ENCODE results near the gene TXNRD1.
A peak's percentile ranks its signal among the peaks of the same experiment; 100 is the strongest.

The TXNRD1 gene

DNA sequence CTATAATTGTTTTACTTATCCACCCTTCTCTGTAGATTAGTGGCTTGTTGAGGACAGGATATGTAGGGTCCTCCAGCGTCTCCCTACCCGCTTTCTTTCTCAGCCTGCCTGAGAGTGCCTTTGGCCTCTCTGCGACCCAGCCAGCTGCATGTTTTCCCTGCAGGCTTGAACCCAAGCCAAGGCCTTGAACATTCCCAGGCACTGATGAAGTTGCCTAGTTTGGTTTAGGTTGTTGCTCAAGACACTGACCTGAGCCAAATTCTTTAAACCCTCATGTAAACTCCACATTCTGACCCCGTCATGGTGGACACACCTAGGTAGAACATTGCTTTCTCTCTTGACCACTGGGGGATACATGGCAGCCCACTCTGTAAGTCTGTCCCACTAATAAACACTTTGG is 33.4 kb upstream of the TXNRD1 start:
- DNase-seq (ENCODE audit: low read depth): peak; percentile 98
- TF ChIP-seq, protein P1, sequence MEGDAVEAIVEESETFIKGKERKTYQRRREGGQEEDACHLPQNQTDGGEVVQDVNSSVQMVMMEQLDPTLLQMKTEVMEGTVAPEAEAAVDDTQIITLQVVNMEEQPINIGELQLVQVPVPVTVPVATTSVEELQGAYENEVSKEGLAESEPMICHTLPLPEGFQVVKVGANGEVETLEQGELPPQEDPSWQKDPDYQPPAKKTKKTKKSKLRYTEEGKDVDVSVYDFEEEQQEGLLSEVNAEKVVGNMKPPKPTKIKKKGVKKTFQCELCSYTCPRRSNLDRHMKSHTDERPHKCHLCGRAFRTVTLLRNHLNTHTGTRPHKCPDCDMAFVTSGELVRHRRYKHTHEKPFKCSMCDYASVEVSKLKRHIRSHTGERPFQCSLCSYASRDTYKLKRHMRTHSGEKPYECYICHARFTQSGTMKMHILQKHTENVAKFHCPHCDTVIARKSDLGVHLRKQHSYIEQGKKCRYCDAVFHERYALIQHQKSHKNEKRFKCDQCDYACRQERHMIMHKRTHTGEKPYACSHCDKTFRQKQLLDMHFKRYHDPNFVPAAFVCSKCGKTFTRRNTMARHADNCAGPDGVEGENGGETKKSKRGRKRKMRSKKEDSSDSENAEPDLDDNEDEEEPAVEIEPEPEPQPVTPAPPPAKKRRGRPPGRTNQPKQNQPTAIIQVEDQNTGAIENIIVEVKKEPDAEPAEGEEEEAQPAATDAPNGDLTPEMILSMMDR (conservative IDR thresholded peaks at IDR 0.05; ENCODE audit: low read depth, low read length): peak; percentile 15
- H3K4me3 ChIP-seq (ENCODE audit: low read depth, low read length): no peak overlapping the region

DNA sequence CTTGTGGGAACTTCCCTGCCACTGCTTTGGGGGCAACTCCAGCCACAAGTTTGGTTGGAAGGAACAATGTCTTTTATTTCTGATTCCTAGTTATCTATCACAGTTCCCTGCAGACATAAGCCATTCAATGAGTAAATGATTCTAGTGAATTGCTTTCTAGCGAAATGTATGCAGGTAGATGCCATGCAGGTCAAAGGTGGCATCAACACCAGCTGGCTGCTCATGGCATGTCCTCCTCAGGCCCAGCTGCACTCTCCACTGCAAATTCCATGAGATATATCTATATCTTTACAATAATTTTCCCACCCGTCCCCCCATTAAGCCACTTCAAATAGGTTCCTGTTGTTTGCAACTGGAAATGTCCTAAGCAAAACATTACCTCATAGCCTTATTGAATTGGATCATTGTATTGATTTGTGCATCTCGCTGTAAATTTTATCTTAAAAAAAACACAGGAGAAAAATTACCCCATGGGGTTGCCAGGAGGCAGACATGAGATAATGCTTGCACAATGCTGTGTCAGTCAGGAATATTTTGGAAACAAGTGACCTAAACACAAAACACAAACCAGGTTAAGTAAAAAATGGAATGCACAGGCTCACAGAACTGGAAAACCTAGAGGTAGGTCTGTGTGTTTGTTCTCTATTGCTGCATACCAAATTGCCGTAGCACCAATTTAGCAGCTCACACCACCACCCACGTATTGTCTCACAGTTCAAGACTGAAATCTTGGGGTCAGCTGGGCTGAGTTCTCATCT is 32.8 kb upstream of the TXNRD1 start:
- peak; percentile 65 for DNase-seq (ENCODE audit: low read depth)
- TF ChIP-seq, protein P1 (conservative IDR thresholded peaks at IDR 0.05; ENCODE audit: low read depth, low read length): no peak
- H3K4me3 ChIP-seq (ENCODE audit: low read depth, low read length): no peak overlapping the region

DNA sequence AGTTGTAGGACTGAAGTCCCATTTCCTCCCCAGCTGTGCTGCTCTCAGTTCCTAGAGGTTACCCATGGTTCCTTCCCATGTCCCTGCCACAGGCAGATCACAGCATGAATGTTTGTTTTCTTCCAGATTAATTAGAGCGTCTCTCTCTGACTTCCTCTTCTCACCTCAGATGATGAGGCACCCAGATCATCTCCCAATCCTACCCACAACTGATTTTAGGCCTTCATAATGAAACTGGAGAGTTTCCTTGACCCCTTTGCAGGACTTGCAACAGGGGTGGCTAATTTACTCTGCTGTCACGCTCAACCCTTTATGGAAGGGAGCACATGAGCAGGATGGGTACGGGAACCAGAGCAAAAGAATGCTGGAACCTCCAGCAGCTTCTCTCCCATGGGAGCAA is 32.1 kb upstream of the TXNRD1 start:
- no peak overlapping the region for H3K4me3 ChIP-seq (ENCODE audit: low read depth, low read length)
- no peak for DNase-seq (ENCODE audit: low read depth)
- TF ChIP-seq, protein P1 (conservative IDR thresholded peaks at IDR 0.05; ENCODE audit: low read depth, low read length): no peak

DNA sequence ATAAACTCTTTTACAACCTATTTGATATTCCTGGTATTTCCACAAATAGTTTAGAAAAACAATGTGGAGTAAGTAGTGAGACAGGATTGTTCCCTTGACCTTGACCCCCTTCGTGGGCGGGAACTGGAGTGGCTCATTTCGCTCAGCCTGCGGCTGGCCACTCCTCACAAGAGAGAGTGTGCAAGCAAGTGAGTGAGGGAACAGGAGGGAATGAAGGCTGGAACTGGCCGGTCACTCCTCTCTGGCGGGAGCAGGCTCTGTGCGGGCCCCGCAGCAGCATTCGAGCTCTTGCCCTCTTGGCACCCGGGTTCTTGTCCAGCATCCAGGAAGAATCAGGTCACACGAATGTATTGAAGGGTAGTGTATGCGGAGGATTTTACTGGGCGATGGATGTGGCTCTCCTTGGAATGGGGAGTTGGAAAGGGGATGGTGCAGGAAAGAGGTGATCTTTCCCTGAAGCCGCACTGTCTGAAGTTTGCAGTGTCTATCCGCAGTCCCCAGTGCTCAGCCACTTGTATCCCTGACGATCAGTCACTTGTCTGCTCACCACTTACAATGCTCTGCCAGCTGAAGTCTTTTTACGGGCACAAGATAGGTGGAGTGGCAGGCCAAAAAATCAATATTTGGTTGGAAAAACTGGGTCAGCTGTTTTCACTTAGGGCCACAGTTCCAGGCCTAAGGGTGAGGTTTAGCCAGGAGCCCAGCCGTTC is 28.0 kb upstream of the TXNRD1 start:
- TF ChIP-seq, protein P1 (conservative IDR thresholded peaks at IDR 0.05; ENCODE audit: low read depth, low read length): no peak
- DNase-seq (ENCODE audit: low read depth): no peak
- no peak overlapping the region for H3K4me3 ChIP-seq (ENCODE audit: low read depth, low read length)

DNA sequence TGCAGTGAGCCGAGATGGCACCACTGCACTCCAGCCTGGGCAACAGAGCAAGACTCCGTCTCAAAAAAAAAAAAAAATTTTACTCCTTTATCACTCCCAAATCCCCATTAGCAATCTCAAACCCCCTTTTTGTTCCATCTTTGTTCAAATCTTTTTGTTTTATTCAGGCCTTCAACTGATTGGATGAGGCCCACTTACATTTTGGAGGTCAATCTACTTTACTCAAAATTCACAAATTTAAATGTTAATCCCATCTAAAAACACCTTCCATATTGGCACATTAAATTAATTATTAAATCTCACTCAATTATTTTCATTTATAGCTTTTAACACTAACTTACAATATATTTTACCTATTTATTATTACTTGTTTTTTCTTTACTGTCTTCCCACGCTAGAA is 27.0 kb upstream of the TXNRD1 start:
- H3K4me3 ChIP-seq (ENCODE audit: low read depth, low read length): no peak overlapping the region
- DNase-seq (ENCODE audit: low read depth): no peak
- TF ChIP-seq, protein P1 (conservative IDR thresholded peaks at IDR 0.05; ENCODE audit: low read depth, low read length): no peak

DNA sequence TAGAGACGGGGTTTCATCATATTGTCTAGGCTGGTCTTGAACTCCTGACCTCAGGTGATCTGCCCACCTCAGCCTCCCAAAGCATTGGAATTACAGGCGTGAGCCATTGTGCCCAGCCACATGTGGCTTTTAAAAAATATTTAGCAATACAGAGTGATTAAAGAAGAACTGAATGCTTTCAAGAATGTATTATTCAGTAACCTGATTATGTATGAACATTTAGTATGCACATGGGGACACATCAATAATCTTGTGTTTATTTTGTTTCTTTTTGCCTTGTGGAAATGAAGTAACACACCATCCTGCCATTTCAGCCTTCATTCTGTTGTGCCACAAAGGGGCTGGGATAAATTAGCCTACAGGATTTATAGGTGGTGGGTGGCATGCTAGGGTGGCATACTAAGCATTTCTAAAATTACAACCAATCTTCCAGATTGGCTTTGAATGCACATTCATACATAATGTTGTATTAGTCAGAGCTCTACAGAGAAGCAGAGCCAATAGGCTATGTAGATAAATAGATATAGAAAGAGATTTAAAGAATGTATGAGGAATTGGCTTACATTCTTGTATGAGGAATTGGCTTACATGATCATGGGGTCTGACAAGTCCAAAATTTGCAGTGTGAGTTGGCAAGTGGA is 25.5 kb upstream of the TXNRD1 start:
- TF ChIP-seq, protein P1 (conservative IDR thresholded peaks at IDR 0.05; ENCODE audit: low read depth, low read length): no peak
- H3K4me3 ChIP-seq (ENCODE audit: low read depth, low read length): no peak overlapping the region
- peak; percentile 44 for DNase-seq (ENCODE audit: low read depth)

All from choroid plexus epithelial cell (primary cell).